Measurements from ENCODE around the gene SRRM2. TPM values are rescaled to one million over a fixed set of nuclear protein-coding genes. Genes with fewer than 3 reads are reported as not detected.

The SRRM2 gene
- total RNA-seq, 1 donor from 2014 or later: 30.5 TPM

- no peak overlapping the region for H3K4me3 ChIP-seq (ENCODE audit: low read depth, low read length)
- H3K27me3 ChIP-seq (ENCODE audit: control insufficient read depth, insufficient read depth, low read length): no peaks in the 10 kb centered on the region
- H3K36me3 ChIP-seq (ENCODE audit: control insufficient read depth, insufficient read depth, low read length): no peaks in the 10 kb centered on the region
- FAIRE-seq (no peak), DNase-seq (ENCODE audit: low read depth) (no peak)
- no peak for TF ChIP-seq CTCF (IDR thresholded peaks at IDR 0.05; ENCODE audit: insufficient read depth, low read length, severe bottlenecking)
These were observed 7.7 kb upstream of the SRRM2 start for GRCh38 chr16:2744711-2745110.

GRCh38 chr16:2745116-2745890 lies 7.1 kb upstream of the SRRM2 start:
- H3K36me3 ChIP-seq (ENCODE audit: control insufficient read depth, insufficient read depth, low read length): no peaks in the 10 kb centered on the region
- FAIRE-seq (no peak), DNase-seq (ENCODE audit: low read depth) (no peak)
- H3K27me3 ChIP-seq (ENCODE audit: control insufficient read depth, insufficient read depth, low read length): no peaks in the 10 kb centered on the region
- TF ChIP-seq CTCF (IDR thresholded peaks at IDR 0.05; ENCODE audit: insufficient read depth, low read length, severe bottlenecking): no peak
- no peak overlapping the region for H3K4me3 ChIP-seq (ENCODE audit: low read depth, low read length)

GRCh38 chr16:2745961-2746360 lies 6.5 kb upstream of the SRRM2 start:
- no peak overlapping the region for H3K4me3 ChIP-seq (ENCODE audit: low read depth, low read length)
- DNase-seq (ENCODE audit: low read depth): no peak
- no peak for FAIRE-seq

GRCh38 chr16:2748757-2749455 lies 3.5 kb upstream of the SRRM2 start:
- Histone ChIP-seq H3K4me3 (ENCODE audit: low read depth, low read length) (no peak overlapping the region), H3K27me3 (ENCODE audit: control insufficient read depth, insufficient read depth, low read length) (no peaks in the 10 kb centered on the region), H3K36me3 (ENCODE audit: control insufficient read depth, insufficient read depth, low read length) (no peaks in the 10 kb centered on the region)
- TF ChIP-seq CTCF (IDR thresholded peaks at IDR 0.05; ENCODE audit: insufficient read depth, low read length, severe bottlenecking): no peak
- DNase-seq (ENCODE audit: low read depth): no peak
- FAIRE-seq: no peak

More at GRCh38 chr16:2745961-2746360, 6.5 kb upstream of the SRRM2 start:
- H3K36me3 ChIP-seq (ENCODE audit: control insufficient read depth, insufficient read depth, low read length): no peaks in the 10 kb centered on the region
- no peak for TF ChIP-seq CTCF (IDR thresholded peaks at IDR 0.05; ENCODE audit: insufficient read depth, low read length, severe bottlenecking)
- no peaks in the 10 kb centered on the region for H3K27me3 ChIP-seq (ENCODE audit: control insufficient read depth, insufficient read depth, low read length)

GRCh38 chr16:2749476-2749875 lies 3.0 kb upstream of the SRRM2 start:
- TF ChIP-seq CTCF (IDR thresholded peaks at IDR 0.05; ENCODE audit: insufficient read depth, low read length, severe bottlenecking): no peak
- Histone ChIP-seq H3K27me3 (ENCODE audit: control insufficient read depth, insufficient read depth, low read length) (no peaks in the 10 kb centered on the region), H3K36me3 (ENCODE audit: control insufficient read depth, insufficient read depth, low read length) (no peaks in the 10 kb centered on the region), H3K4me3 (ENCODE audit: low read depth, low read length) (no peak overlapping the region)
- FAIRE-seq: no peak
- no peak for DNase-seq (ENCODE audit: low read depth)
